IPS-NIHi7 (cell line): ENCODE results near the gene DHX9.

ENCODE experiments used
- DNase-seq: peaks from one replicate; pipeline ENCODE4 v3.0.0; 2012; ENCODE audit warnings: mixed read lengths; ENCODE audit errors: extremely low spot score

Gene DHX9

GRCh38 chr1:182839209-182840066 is at the start of gene DHX9:
Gene DHX9, plus strand, starts transcription at chr1:182839347. Its CDS starts 3,220 bp downstream, at chr1:182842567.
- DNase-seq, result peak; percentile 99

- no peak for DNase-seq
Measured at GRCh38 chr1:182791281-182792179, 47.6 kb upstream of the DHX9 start.

- no peak for DNase-seq
Measured at GRCh38 chr1:182794091-182794490, 45.1 kb upstream of the DHX9 start.

- DNase-seq, result no peak
Measured at GRCh38 chr1:182794676-182795201, 44.4 kb upstream of the DHX9 start.

GRCh38 chr1:182795563-182796228 is 43.5 kb upstream of the DHX9 start:
- DNase-seq, result no peak

- no peak for DNase-seq
Measured at GRCh38 chr1:182802006-182802803, 36.9 kb upstream of the DHX9 start.

GRCh38 chr1:182803846-182804245 is 35.3 kb upstream of the DHX9 start:
- DNase-seq, result no peak

- peak; percentile 94 for DNase-seq
Measured at GRCh38 chr1:182806015-182806678, 33.0 kb upstream of the DHX9 start.

- DNase-seq, result no peak
Measured at GRCh38 chr1:182807907-182808306, 31.2 kb upstream of the DHX9 start.

- DNase-seq, result no peak
Measured at GRCh38 chr1:182809414-182809957, 29.7 kb upstream of the DHX9 start.

GRCh38 chr1:182811975-182812722 is 27.0 kb upstream of the DHX9 start:
- no peak for DNase-seq

GRCh38 chr1:182816863-182817262 is 22.3 kb upstream of the DHX9 start:
- DNase-seq, result no peak

- no peak for DNase-seq
Measured at GRCh38 chr1:182817802-182818201, 21.3 kb upstream of the DHX9 start.

- no peak for DNase-seq
Measured at GRCh38 chr1:182823220-182823619, 15.9 kb upstream of the DHX9 start.

- no peak for DNase-seq
Measured at GRCh38 chr1:182826892-182827291, 12.3 kb upstream of the DHX9 start.

GRCh38 chr1:182829285-182829932 is 9.7 kb upstream of the DHX9 start:
- no peak for DNase-seq

- no peak for DNase-seq
Measured at GRCh38 chr1:182833271-182833670, 5.9 kb upstream of the DHX9 start.

- no peak for DNase-seq
Measured at GRCh38 chr1:182834326-182834725, 4.8 kb upstream of the DHX9 start.

- DNase-seq, result no peak
Measured at GRCh38 chr1:182835806-182836205, 3.3 kb upstream of the DHX9 start.
